ENCODE data around the gene TYROBP.

Gene TYROBP

DNA sequence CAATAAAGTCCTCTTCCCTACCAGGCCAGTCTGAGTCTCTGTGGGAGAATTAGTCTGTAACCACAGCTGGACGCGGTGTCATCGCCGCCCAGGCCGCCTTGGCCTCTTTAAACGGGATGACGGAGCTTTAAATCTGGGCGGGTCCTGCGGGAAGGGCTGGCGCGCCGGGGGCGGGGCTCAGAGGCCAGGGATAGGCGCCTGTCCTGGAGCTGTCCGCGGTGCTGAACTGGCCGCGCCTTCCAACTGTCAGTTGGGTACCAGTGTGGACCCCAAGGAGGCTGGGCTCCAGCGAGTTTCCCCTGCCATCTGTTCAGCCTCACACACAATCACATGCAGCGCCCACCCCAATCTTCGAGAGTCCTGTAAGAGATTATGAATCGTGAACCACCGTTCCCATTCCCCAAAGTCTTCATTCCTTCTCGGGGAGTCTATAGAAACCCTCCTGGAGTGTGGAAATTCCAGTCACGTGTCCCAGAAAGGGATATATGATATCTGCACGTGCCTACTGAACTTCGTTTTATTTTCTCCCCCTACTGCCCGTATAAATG, 28.3 kb downstream of the TYROBP start:
- H3K9ac ChIP-seq (ENCODE audit: low read depth, low read length) = no peak overlapping the region
- no peaks in the 10 kb centered on the region for H3K36me3 ChIP-seq (ENCODE audit: insufficient read depth, low read length)
- ATAC-seq (ENCODE audit: insufficient read depth, low read depth) (peak; percentile 98), DNase-seq (peak; percentile 91)
- no peaks in the 10 kb centered on the region for H3K9me3 ChIP-seq (ENCODE audit: insufficient read depth, low read length, severe bottlenecking)
- no peak overlapping the region for H3K27ac ChIP-seq (ENCODE audit: low read length)
- no peak for TF ChIP-seq CTCF (IDR thresholded peaks at IDR 0.05; ENCODE audit: borderline replicate concordance, extremely low read depth, low read length, poor library complexity, severe bottlenecking)
- H3K27me3 ChIP-seq (ENCODE audit: insufficient read depth, low read length, poor library complexity) = no peaks in the 10 kb centered on the region
- no peak overlapping the region for H2AFZ ChIP-seq (ENCODE audit: low read depth, low read length)
- no peak overlapping the region for H3K4me3 ChIP-seq (ENCODE audit: low read depth in 1 of 2, low read length in 2 of 2)
- peaks cover 6% of the 10 kb centered on the region for H3K4me1 ChIP-seq (ENCODE audit: insufficient read depth, low read length)
- peaks cover 8% of the 10 kb centered on the region for H4K20me1 ChIP-seq (ENCODE audit: insufficient read depth, low read length)
- H3K79me2 ChIP-seq (ENCODE audit: insufficient read depth, low read length) = no peaks in the 10 kb centered on the region
- peak overlapping the region; percentile 51; the same call in 1 of the 2 replicates for H3K4me2 ChIP-seq (ENCODE audit: insufficient read depth, low read length)

GRCh38 chr19:35879068-35879467, 29.0 kb downstream of the TYROBP start:
- DNase-seq (no peak), ATAC-seq (ENCODE audit: insufficient read depth, low read depth) (no peak)
- Histone ChIP-seq H3K4me2 (ENCODE audit: insufficient read depth, low read length) (no peak overlapping the region), H3K4me1 (ENCODE audit: insufficient read depth, low read length) (peaks cover 6% of the 10 kb centered on the region), H3K36me3 (ENCODE audit: insufficient read depth, low read length) (no peaks in the 10 kb centered on the region), H2AFZ (ENCODE audit: low read depth, low read length) (no peak overlapping the region), H3K79me2 (ENCODE audit: insufficient read depth, low read length) (no peaks in the 10 kb centered on the region), H3K9ac (ENCODE audit: low read depth, low read length) (no peak overlapping the region), H4K20me1 (ENCODE audit: insufficient read depth, low read length) (peaks cover 8% of the 10 kb centered on the region), H3K9me3 (ENCODE audit: insufficient read depth, low read length, severe bottlenecking) (no peaks in the 10 kb centered on the region), H3K27ac (ENCODE audit: low read length) (no peak overlapping the region), H3K27me3 (ENCODE audit: insufficient read depth, low read length, poor library complexity) (no peaks in the 10 kb centered on the region), H3K4me3 (ENCODE audit: low read depth in 1 of 2, low read length in 2 of 2) (no peak overlapping the region)
- TF ChIP-seq CTCF (IDR thresholded peaks at IDR 0.05; ENCODE audit: borderline replicate concordance, extremely low read depth, low read length, poor library complexity, severe bottlenecking) = no peak
- TF ChIP-seq EZH2 (IDR thresholded peaks at IDR 0.05; ENCODE audit: borderline replicate concordance, low read depth, low read length, severe bottlenecking) = no peak

- Histone ChIP-seq H3K27ac (ENCODE audit: low read length) (no peak overlapping the region), H3K4me2 (ENCODE audit: insufficient read depth, low read length) (no peak overlapping the region), H3K4me1 (ENCODE audit: insufficient read depth, low read length) (peaks cover under 1% of the 10 kb centered on the region), H3K4me3 (ENCODE audit: low read depth in 1 of 2, low read length in 2 of 2) (no peak overlapping the region), H3K9ac (ENCODE audit: low read depth, low read length) (no peak overlapping the region), H3K9me3 (ENCODE audit: insufficient read depth, low read length, severe bottlenecking) (no peaks in the 10 kb centered on the region), H3K79me2 (ENCODE audit: insufficient read depth, low read length) (no peaks in the 10 kb centered on the region), H3K36me3 (ENCODE audit: insufficient read depth, low read length) (no peaks in the 10 kb centered on the region), H2AFZ (ENCODE audit: low read depth, low read length) (no peak overlapping the region), H4K20me1 (ENCODE audit: insufficient read depth, low read length) (peaks cover under 1% of the 10 kb centered on the region; the same call in 1 of the 2 replicates), H3K27me3 (ENCODE audit: insufficient read depth, low read length, poor library complexity) (no peaks in the 10 kb centered on the region)
- DNase-seq (no peak), ATAC-seq (ENCODE audit: insufficient read depth, low read depth) (no peak)
- TF ChIP-seq CTCF (IDR thresholded peaks at IDR 0.05; ENCODE audit: borderline replicate concordance, extremely low read depth, low read length, poor library complexity, severe bottlenecking) (no peak), EZH2 (IDR thresholded peaks at IDR 0.05; ENCODE audit: borderline replicate concordance, low read depth, low read length, severe bottlenecking) (no peak)
These were observed 33.6 kb downstream of the TYROBP start for GRCh38 chr19:35874392-35874930.
